SU-DHL-6 (cell line): ENCODE data around the gene SERPINB10.

Source experiments
- H2AFZ ChIP-seq: fragments of 200-600 bp; sonication (generic); 2 replicates; pipeline ENCODE4 v1.6.1; 2014; ENCODE audit warnings: low read depth, mild to moderate bottlenecking, moderate library complexity, mixed read lengths, antibody characterized with exemption, low read length; ENCODE audit not compliant: severe bottlenecking
- H3F3A ChIP-seq: fragments of 200-600 bp; shearing (Covaris generic); 2 replicates; pipeline ENCODE4 v1.6.0; 2016; ENCODE audit warnings: antibody characterized with exemption, mild to moderate bottlenecking; ENCODE audit not compliant: insufficient read depth
- H3K27ac ChIP-seq: fragments of 200-600 bp; sonication (generic); 2 replicates; pipeline ENCODE4 v1.5.1; 2016; ENCODE audit warnings: low read depth, mild to moderate bottlenecking, low read length, moderate library complexity, mixed read lengths
- H3K27me3 ChIP-seq: fragments of 200-600 bp; sonication (generic), shearing (Covaris generic); 2 replicates; pipeline ENCODE4 v1.6.0; 2014; ENCODE audit warnings: mild to moderate bottlenecking, low read length
- H3K36me3 ChIP-seq: fragments of 200-600 bp; sonication (generic); 2 replicates; pipeline ENCODE4 v1.6.1; 2014; ENCODE audit warnings: mild to moderate bottlenecking, low read length, mixed read lengths
- H3K4me2 ChIP-seq: fragments of 300-600, 200-600 bp; shearing (Covaris generic), sonication (generic); 2 replicates; pipeline ENCODE4 v1.6.0; 2014; ENCODE audit warnings: low read length, low read depth, mild to moderate bottlenecking; ENCODE audit not compliant: poor library complexity, severe bottlenecking
- H3K4me3 ChIP-seq: fragments of 200-600 bp; sonication (generic); 2 replicates; pipeline ENCODE4 v1.5.1; 2014; ENCODE audit warnings: antibody characterized with exemption, low read length, mild to moderate bottlenecking, mixed read lengths; ENCODE audit not compliant: insufficient read depth, poor library complexity, severe bottlenecking
- H3K79me2 ChIP-seq: fragments of 200-600 bp; sonication (generic); 2 replicates; pipeline ENCODE4 v1.6.1; 2014; ENCODE audit warnings: mild to moderate bottlenecking, low read length, moderate library complexity; ENCODE audit not compliant: insufficient read depth
- H3K9ac ChIP-seq: fragments of 200-600 bp; sonication (generic); 2 replicates; pipeline ENCODE4 v1.7.0; 2014; ENCODE audit warnings: mild to moderate bottlenecking, low read length
- H3K9me2 ChIP-seq: fragments of 200-600 bp; sonication (generic); replicated peaks from 2 replicates; pipeline ENCODE4 v1.6.1; 2014; ENCODE audit warnings: low read length; ENCODE audit not compliant: insufficient read depth
- H3K9me3 ChIP-seq: fragments of 200-600 bp; sonication (generic); 2 replicates; pipeline ENCODE4 v1.6.1; 2014; ENCODE audit warnings: low read length, mixed read lengths; ENCODE audit not compliant: insufficient read depth
- H4K20me1 ChIP-seq: fragments of 200-600 bp; sonication (generic); 2 replicates; pipeline ENCODE4 v1.6.1; 2014; ENCODE audit warnings: low read depth, mild to moderate bottlenecking, antibody characterized with exemption, low read length, moderate library complexity, mixed read lengths
- EZH2phosphoT487 ChIP-seq: fragments of 200-600 bp; sonication (generic), shearing (Covaris generic); conservative IDR thresholded peaks from 2 replicates; pipeline ENCODE4 v1.6.1; 2018; ENCODE audit warnings: mild to moderate bottlenecking, antibody characterized with exemption, low read length, moderate library complexity, mixed read lengths
- TF ChIP-seq, protein P1 (sequence below): fragments of 200-600 bp; sonication (generic); IDR thresholded peaks from one replicate; pipeline ENCODE4 v1.5.1; 2017; ENCODE audit warnings: antibody characterized with exemption, mild to moderate bottlenecking, low read length, moderate library complexity; ENCODE audit not compliant: insufficient read depth, poor library complexity, severe bottlenecking

SERPINB10 gene, protein sequence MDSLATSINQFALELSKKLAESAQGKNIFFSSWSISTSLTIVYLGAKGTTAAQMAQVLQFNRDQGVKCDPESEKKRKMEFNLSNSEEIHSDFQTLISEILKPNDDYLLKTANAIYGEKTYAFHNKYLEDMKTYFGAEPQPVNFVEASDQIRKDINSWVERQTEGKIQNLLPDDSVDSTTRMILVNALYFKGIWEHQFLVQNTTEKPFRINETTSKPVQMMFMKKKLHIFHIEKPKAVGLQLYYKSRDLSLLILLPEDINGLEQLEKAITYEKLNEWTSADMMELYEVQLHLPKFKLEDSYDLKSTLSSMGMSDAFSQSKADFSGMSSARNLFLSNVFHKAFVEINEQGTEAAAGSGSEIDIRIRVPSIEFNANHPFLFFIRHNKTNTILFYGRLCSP

DNA sequence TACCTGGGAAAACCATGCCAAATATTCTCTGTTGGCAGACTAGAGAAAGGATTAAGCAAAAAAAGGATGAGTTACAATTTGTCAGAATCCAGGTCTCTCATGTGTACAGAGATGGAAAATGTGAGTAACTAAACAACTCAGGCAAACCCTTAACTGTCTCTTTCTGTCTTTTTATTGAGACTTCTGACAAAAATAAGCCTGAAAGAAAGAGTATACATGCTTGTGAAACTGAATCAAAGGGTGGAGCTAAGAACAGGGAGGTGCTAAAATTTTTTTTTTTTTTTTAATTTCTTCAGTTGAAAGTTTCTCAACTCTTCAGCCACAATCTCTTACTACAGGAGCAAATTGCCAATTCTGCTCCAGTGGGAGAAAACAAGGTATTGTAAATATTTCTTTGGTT is at the start of gene SERPINB10:
TSS of gene SERPINB10 (plus strand) at position 295 of the 400 bp plus-strand sequence. CDS start 7,553 bp downstream, outside the sequence.
- Histone ChIP-seq H3K4me3 (no peak within 1 kb of the TSS), H3K36me3 (no peaks in the 10 kb centered on the region), H3K9me2 (no peaks in the 10 kb centered on the region), H3K27ac (no peak within 1 kb of the TSS), H3F3A (no peaks in the 10 kb centered on the region), H3K79me2 (no peaks in the 10 kb centered on the region), H3K9ac (no peak within 1 kb of the TSS), H3K4me2 (no peak within 1 kb of the TSS), H3K9me3 (no peaks in the 10 kb centered on the region), H2AFZ (no peak within 1 kb of the TSS), H4K20me1 (no peaks in the 10 kb centered on the region), H3K27me3 (no peaks in the 10 kb centered on the region)
- TF ChIP-seq EZH2phosphoT487: no peak
- TF ChIP-seq, protein P1, sequence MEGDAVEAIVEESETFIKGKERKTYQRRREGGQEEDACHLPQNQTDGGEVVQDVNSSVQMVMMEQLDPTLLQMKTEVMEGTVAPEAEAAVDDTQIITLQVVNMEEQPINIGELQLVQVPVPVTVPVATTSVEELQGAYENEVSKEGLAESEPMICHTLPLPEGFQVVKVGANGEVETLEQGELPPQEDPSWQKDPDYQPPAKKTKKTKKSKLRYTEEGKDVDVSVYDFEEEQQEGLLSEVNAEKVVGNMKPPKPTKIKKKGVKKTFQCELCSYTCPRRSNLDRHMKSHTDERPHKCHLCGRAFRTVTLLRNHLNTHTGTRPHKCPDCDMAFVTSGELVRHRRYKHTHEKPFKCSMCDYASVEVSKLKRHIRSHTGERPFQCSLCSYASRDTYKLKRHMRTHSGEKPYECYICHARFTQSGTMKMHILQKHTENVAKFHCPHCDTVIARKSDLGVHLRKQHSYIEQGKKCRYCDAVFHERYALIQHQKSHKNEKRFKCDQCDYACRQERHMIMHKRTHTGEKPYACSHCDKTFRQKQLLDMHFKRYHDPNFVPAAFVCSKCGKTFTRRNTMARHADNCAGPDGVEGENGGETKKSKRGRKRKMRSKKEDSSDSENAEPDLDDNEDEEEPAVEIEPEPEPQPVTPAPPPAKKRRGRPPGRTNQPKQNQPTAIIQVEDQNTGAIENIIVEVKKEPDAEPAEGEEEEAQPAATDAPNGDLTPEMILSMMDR: no peak

GRCh38 chr18:63858456-63858855 is 49.3 kb upstream of the SERPINB10 start:
- no peaks in the 10 kb centered on the region for H3K79me2 ChIP-seq
- peaks cover 2% of the 10 kb centered on the region; the same call in 1 of the 2 replicates for H3K27me3 ChIP-seq
- no peaks in the 10 kb centered on the region for H3F3A ChIP-seq
- no peak overlapping the region for H3K4me3 ChIP-seq
- H2AFZ ChIP-seq: no peak overlapping the region
- no peak overlapping the region for H3K27ac ChIP-seq
- no peaks in the 10 kb centered on the region for H4K20me1 ChIP-seq
- H3K9me2 ChIP-seq: no peaks in the 10 kb centered on the region
- no peaks in the 10 kb centered on the region for H3K36me3 ChIP-seq
- H3K9me3 ChIP-seq: no peaks in the 10 kb centered on the region
- H3K9ac ChIP-seq: no peak overlapping the region
- no peak for TF ChIP-seq EZH2phosphoT487
- TF ChIP-seq, protein P1: no peak
- no peak overlapping the region for H3K4me2 ChIP-seq

GRCh38 chr18:63859781-63860475 is 47.8 kb upstream of the SERPINB10 start:
- no peaks in the 10 kb centered on the region for H3K36me3 ChIP-seq
- no peaks in the 10 kb centered on the region for H3K9me2 ChIP-seq
- no peak overlapping the region for H3K4me2 ChIP-seq
- H3K9me3 ChIP-seq: no peaks in the 10 kb centered on the region
- no peak overlapping the region for H3K27ac ChIP-seq
- peaks cover 2% of the 10 kb centered on the region; the same call in 1 of the 2 replicates for H3K27me3 ChIP-seq
- H3F3A ChIP-seq: no peaks in the 10 kb centered on the region
- no peaks in the 10 kb centered on the region for H4K20me1 ChIP-seq
- no peak overlapping the region for H3K9ac ChIP-seq
- TF ChIP-seq EZH2phosphoT487: no peak
- TF ChIP-seq, protein P1: no peak
- no peak overlapping the region for H2AFZ ChIP-seq
- no peaks in the 10 kb centered on the region for H3K79me2 ChIP-seq
- H3K4me3 ChIP-seq: no peak overlapping the region
